Measurements from ENCODE around the gene TNNT2.

GRCh38 chr1:201394591-201394990, 17.1 kb upstream of the TNNT2 start:
- no peak for TF ChIP-seq CTCF (IDR thresholded peaks at IDR 0.05; ENCODE audit: low read depth, low read length)
- TF ChIP-seq EZH2phosphoT487 (IDR thresholded peaks at IDR 0.05; ENCODE audit: low read depth): no peak

Measured in OCI-LY3 (cell line).